Endometrium (tissue), 2 donors: ENCODE results near the gene B3GNT3.
"Not testable (repeated sequence)": the region's sequence is repeated elsewhere in the genome, so short reads cannot be mapped to it uniquely, and the experiment has no call there.

Source experiments
- FAIRE-seq: peaks from 2 replicates; lab custom pipeline; 2012; peaks lifted over from hg19 to GRCh38; lab: Jason Lieb, UNC
- donor health status: control.
- donor health status: control.

Gene B3GNT3

GRCh38 chr19:17797424-17798201, 2.7 kb downstream of the B3GNT3 start:
- FAIRE-seq: no peak

- not testable (repeated sequence) for FAIRE-seq
Measured at GRCh38 chr19:17798599-17798998, 3.7 kb downstream of the B3GNT3 start.

GRCh38 chr19:17802137-17802858, 7.4 kb downstream of the B3GNT3 start:
- no peak for FAIRE-seq

GRCh38 chr19:17803264-17803896, 8.4 kb downstream of the B3GNT3 start:
- FAIRE-seq: no peak

GRCh38 chr19:17805427-17805826, 10.5 kb downstream of the B3GNT3 start:
- no peak for FAIRE-seq

GRCh38 chr19:17806945-17807344, 12.0 kb downstream of the B3GNT3 start:
- no peak for FAIRE-seq

- no peak for FAIRE-seq
Measured at GRCh38 chr19:17807731-17808316, 12.9 kb downstream of the B3GNT3 start.

GRCh38 chr19:17811103-17811502, 16.2 kb downstream of the B3GNT3 start:
- FAIRE-seq: no peak

GRCh38 chr19:17811681-17812080, 16.7 kb downstream of the B3GNT3 start:
- FAIRE-seq: no peak

- FAIRE-seq: no peak
Measured at GRCh38 chr19:17812099-17812498, 17.2 kb downstream of the B3GNT3 start.

GRCh38 chr19:17817668-17818363, 22.9 kb downstream of the B3GNT3 start:
- no peak for FAIRE-seq

GRCh38 chr19:17821190-17821589, 26.3 kb downstream of the B3GNT3 start, which contains the start of gene INSL3:
INSL3 (minus strand) TSS chr19:17821519; CDS start chr19:17821506, 13 bp downstream.
- FAIRE-seq: no peak

- no peak for FAIRE-seq
Measured at GRCh38 chr19:17824339-17824738, 29.4 kb downstream of the B3GNT3 start.

GRCh38 chr19:17826508-17827056, 31.6 kb downstream of the B3GNT3 start:
- FAIRE-seq: no peak

- FAIRE-seq: no peak
Measured at GRCh38 chr19:17829855-17830566, 35.1 kb downstream of the B3GNT3 start.

- FAIRE-seq: no peak
Measured at GRCh38 chr19:17830567-17831418, 35.9 kb downstream of the B3GNT3 start.

GRCh38 chr19:17831419-17831888, 36.5 kb downstream of the B3GNT3 start:
- FAIRE-seq: no peak

- FAIRE-seq: no peak
Measured at GRCh38 chr19:17832443-17833208, 37.7 kb downstream of the B3GNT3 start.
